Esophagus squamous epithelium (tissue), 4 donors: Measurements from ENCODE around the gene AK2.

ENCODE experiments used
- CTCF ChIP-seq, 6 experiments: fragments of 450-650 bp in 4 of 6; fragments of 200-600 bp in 2 of 6; sonication (generic) in 2 of 6; IDR thresholded peaks; one replicate each; pipeline ENCODE4 v1.5.1; 2016 to 2019; ENCODE audit warnings: antibody characterized with exemption in 6 of 6, mild to moderate bottlenecking in 4 of 6, moderate library complexity in 4 of 6
- POLR2A ChIP-seq, 4 donors: fragments of 450-650 bp; IDR thresholded peaks; one replicate each; pipeline ENCODE4 v1.6.1; 2017; ENCODE audit warnings: antibody characterized with exemption in 4 of 4, mild to moderate bottlenecking in 4 of 4, moderate library complexity in 3 of 4

GRCh38 chr1:33007190-33008050, 29.3 kb downstream of the AK2 start:
- TF ChIP-seq CTCF (IDR thresholded peaks at IDR 0.05) (peak in 5 of 6 experiments; percentile 46 to 74 (median 59)), POLR2A (IDR thresholded peaks at IDR 0.05) (no peak)
